Left lung (tissue), 10 donors: ENCODE data around the gene CKS1B. TPM values are rescaled to one million over a fixed set of nuclear protein-coding genes. Genes with fewer than 3 reads are reported as not detected.

Source experiments
- ATAC-seq: fragments of 200-7000 bp; cut with Tn5 transposase; one replicate; pipeline ENCODE4 v1.9.1; 2020; ENCODE audit warnings: moderate library complexity
- DNase-seq, 4 donors: peaks; one replicate each; pipeline ENCODE4 v3.0.0-alpha.2; 2013 to 2020
- H3K27ac ChIP-seq, 2 donors: fragments of 200-600 bp; sonication (generic) in 1 of 2; one replicate each; pipeline versions ENCODE4 v1.5.0 to v1.8.0; 2020 to 2021
- H3K27me3 ChIP-seq, 2 donors: fragments of 200-600 bp; sonication (generic) in 1 of 2; one replicate each; pipeline versions ENCODE4 v1.5.0 to v1.8.0; 2020 to 2021
- H3K36me3 ChIP-seq, 2 donors: fragments of 200-600 bp; sonication (generic) in 1 of 2; one replicate each; pipeline versions ENCODE4 v1.5.0 to v1.8.0; 2020 to 2021
- H3K4me1 ChIP-seq, 2 donors: fragments of 200-600 bp; one replicate each; pipeline ENCODE4 v1.8.0; 2021
- H3K4me3 ChIP-seq, 2 donors: fragments of 200-600 bp; sonication (generic) in 1 of 2; one replicate each; pipeline versions ENCODE4 v1.5.0 to v1.8.0; 2020 to 2021; ENCODE audit warnings: mild to moderate bottlenecking in 1 of 2
- H3K9me3 ChIP-seq, 2 donors: fragments of 200-600 bp; sonication (generic) in 1 of 2; one replicate each; pipeline versions ENCODE4 v1.5.0 to v1.8.0; 2020 to 2021
- intact Hi-C, 2 donors: fragments of 100-400 bp; cut with DNase I; formaldehyde crosslinking; loops; one replicate each; pipeline versions ENCODE4 v1.11.2 to v1.14.2; 2022
- polyA plus RNA-seq, 6 donors: library from polyadenylated mRNA; unstranded; fragments of 120-200 nt; gene quantifications; one replicate each; pipeline ENCODE4 v1.2.1, GENCODE V29; 2013; ENCODE audit not compliant: insufficient read length in 6 of 6
- total RNA-seq, 2 donors: library from RNA; stranded (reverse); fragmentation: NEBNext Ultra II Directional; extraction: Animal tissue kit (Norgen Biotek cat#: 25700); gene quantifications; one replicate each; pipeline ENCODE4 v1.2.1, GENCODE V29; 2021
- TF ChIP-seq, protein P1 (sequence below), 2 donors: fragments of 200-600 bp; sonication (generic) in 1 of 2; IDR thresholded peaks; one replicate each; pipeline versions ENCODE4 v1.5.0 to v1.8.0; 2021; ENCODE audit warnings: antibody characterized with exemption in 2 of 2
- donor health status: DM: no; HTN: yes; CAD: no.
- donor health status: DM: no; HTN: no; CAD: no.

The CKS1B gene
- total and polyA plus RNA-seq, 8 donors, result 29.7 to 141 (median 87.7) TPM

DNA sequence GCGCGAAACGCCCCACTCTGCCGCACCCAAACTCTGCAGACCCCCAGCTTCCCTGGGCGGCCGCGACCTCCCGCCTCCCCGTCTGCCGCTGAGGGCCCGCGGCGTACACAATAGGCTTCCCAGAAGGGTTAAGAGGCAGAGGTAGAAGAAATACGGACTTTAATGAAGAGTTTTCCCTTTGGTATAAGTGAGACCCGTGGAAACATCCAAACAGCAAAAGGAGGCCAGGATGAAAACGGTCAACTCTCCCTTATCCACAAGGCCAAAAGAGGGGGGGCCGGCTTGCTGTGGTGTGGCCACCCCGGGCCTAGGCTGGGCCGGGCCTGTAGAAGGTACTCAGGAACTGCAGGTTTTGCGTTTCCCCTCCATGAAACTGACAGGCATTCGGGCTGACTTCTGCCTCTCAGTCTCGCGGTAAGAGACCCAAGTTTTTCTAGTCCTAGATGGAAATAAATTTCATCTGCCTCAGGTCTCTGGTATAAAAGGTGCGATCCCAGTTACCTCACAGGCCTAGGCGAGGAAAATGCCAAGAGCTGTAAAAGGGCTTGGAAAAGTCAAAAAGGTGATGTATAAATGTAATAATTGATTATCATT lies 12.2 kb upstream of the CKS1B start:
- DNase-seq (no peak), ATAC-seq (peak; percentile 39)
- H3K36me3 ChIP-seq, result peaks cover 0 to 65% of the 10 kb centered on the region in 2 donors
- TF ChIP-seq, protein P1, sequence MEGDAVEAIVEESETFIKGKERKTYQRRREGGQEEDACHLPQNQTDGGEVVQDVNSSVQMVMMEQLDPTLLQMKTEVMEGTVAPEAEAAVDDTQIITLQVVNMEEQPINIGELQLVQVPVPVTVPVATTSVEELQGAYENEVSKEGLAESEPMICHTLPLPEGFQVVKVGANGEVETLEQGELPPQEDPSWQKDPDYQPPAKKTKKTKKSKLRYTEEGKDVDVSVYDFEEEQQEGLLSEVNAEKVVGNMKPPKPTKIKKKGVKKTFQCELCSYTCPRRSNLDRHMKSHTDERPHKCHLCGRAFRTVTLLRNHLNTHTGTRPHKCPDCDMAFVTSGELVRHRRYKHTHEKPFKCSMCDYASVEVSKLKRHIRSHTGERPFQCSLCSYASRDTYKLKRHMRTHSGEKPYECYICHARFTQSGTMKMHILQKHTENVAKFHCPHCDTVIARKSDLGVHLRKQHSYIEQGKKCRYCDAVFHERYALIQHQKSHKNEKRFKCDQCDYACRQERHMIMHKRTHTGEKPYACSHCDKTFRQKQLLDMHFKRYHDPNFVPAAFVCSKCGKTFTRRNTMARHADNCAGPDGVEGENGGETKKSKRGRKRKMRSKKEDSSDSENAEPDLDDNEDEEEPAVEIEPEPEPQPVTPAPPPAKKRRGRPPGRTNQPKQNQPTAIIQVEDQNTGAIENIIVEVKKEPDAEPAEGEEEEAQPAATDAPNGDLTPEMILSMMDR (IDR thresholded peaks at IDR 0.05), result no peak
- peaks cover 14 to 59% of the 10 kb centered on the region in 2 donors for H3K4me1 ChIP-seq
- peak overlapping the region; percentile 97 to 98 for H3K27ac ChIP-seq
- peak overlapping the region; percentile 79 to 90 for H3K4me3 ChIP-seq
- H3K9me3 ChIP-seq, result no peaks in the 10 kb centered on the region
- intact Hi-C loops, result no loop called here
- no peaks in the 10 kb centered on the region for H3K27me3 ChIP-seq

DNA sequence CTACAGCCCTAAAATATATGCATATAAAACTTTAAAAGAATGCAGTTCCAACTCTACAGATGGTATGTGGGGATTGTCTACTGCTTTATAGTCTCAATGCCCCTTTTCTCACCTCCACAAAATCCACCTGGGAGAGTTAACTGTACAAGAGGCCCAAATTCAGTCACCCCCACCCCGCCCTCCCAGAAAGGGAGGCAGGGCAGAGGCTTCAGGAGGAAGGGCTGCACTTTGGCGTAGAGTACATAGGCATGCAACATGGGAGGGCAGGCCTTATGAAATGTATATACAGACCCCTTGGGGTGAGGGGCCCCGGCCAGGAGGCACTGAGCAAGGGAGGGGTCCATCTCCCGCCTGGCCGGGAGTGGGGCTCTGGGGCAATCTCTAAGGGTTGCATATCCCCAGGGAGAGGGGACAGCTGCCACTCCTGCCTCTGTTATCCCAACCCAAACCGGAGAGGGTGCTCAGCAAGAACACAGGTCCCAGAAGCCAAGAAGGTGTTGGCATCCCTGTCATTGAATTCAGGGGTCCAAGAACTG lies 11.6 kb upstream of the CKS1B start:
- H3K4me3 ChIP-seq, result peak overlapping the region; percentile 79 to 90
- DNase-seq (no peak), ATAC-seq (no peak)
- intact Hi-C loops, result no loop called here
- peaks cover 14 to 59% of the 10 kb centered on the region in 2 donors for H3K4me1 ChIP-seq
- H3K9me3 ChIP-seq, result no peaks in the 10 kb centered on the region
- TF ChIP-seq, protein P1 (IDR thresholded peaks at IDR 0.05), result no peak
- H3K36me3 ChIP-seq, result peaks cover 0 to 71% of the 10 kb centered on the region in 2 donors
- H3K27ac ChIP-seq, result peak overlapping the region; percentile 97 to 98
- no peaks in the 10 kb centered on the region for H3K27me3 ChIP-seq

DNA sequence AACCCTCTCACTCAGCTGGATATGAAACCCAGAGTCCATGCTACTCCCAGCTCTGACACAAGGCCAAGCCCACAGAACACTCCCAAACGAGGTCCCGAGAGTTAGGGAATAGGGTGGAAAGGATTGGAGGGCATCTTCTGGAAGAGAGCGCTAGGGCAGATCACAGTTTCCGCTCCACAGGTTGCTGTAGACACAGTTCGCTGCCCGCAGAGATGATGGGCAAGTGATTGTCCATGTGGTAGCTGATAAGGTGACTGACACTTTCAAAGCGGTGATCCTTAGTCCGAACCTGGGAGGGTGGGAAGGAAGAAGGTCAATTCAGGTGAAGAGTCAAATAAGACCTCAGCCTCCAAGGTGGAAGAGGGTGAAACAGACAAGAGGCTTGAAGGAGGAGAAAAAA lies 10.8 kb upstream of the CKS1B start:
- TF ChIP-seq, protein P1 (IDR thresholded peaks at IDR 0.05), result no peak
- no peaks in the 10 kb centered on the region for H3K9me3 ChIP-seq
- H3K27ac ChIP-seq, result no peak overlapping the region
- H3K4me3 ChIP-seq, result no peak overlapping the region
- H3K27me3 ChIP-seq, result no peaks in the 10 kb centered on the region
- no peak for ATAC-seq
- no peak for DNase-seq
- peaks cover 0 to 70% of the 10 kb centered on the region in 2 donors for H3K36me3 ChIP-seq
- peaks cover 14 to 56% of the 10 kb centered on the region in 2 donors for H3K4me1 ChIP-seq
- intact Hi-C loops, result no loop called here

DNA sequence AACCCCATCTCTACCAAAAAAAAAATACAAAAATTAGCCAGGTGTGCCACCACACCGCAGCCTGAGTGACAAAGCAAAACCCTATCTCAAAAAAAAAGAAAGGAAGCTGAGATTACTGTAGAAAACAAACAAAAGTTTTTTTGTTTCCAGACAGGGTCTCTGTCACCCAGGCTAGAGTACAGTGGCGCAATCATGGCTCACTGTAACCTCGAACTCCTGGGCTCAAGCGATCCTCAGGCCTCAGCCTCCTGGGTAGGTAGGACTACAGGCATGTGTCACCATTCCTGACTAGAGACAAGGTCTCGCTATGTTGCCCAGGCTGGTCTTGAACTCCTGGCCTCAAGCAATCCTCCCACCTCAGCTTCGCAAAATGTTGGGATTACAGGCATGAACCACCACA lies 10.1 kb upstream of the CKS1B start:
- DNase-seq, result no peak
- no peaks in the 10 kb centered on the region for H3K9me3 ChIP-seq
- intact Hi-C loops, result no loop called here
- no peaks in the 10 kb centered on the region for H3K27me3 ChIP-seq
- ATAC-seq, result no peak
- H3K27ac ChIP-seq, result no peak overlapping the region
- H3K4me1 ChIP-seq, result peaks cover 21 to 62% of the 10 kb centered on the region in 2 donors
- H3K36me3 ChIP-seq, result peaks cover 0 to 70% of the 10 kb centered on the region in 2 donors
- TF ChIP-seq, protein P1 (IDR thresholded peaks at IDR 0.05), result no peak
- H3K4me3 ChIP-seq, result no peak overlapping the region

DNA sequence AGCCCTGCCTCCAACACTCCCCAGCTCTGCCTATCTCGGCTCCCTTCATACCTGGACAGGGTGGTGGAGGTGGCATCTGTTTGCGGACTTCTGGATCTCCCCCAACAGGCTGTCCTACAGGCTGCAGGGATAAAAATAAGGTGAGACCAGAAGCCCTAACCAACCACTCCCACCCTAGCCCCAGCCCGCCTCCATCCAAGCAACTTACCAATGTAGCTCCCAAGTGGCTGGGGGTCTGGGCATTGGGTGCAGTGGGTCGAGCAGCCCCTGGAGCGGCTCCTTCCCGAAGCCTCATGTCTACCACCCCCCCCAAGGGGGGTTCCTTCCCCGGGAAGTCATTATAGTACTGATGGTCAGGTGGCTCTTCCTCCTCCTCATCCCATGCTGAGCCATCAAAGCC lies 8.4 kb upstream of the CKS1B start:
- Histone ChIP-seq H3K27me3 (no peaks in the 10 kb centered on the region), H3K36me3 (peaks cover 0 to 67% of the 10 kb centered on the region in 2 donors), H3K4me3 (no peak overlapping the region), H3K9me3 (no peaks in the 10 kb centered on the region), H3K4me1 (peaks cover 28 to 68% of the 10 kb centered on the region in 2 donors), H3K27ac (no peak overlapping the region)
- TF ChIP-seq, protein P1 (IDR thresholded peaks at IDR 0.05), result no peak
- intact Hi-C loops, result no loop called here
- ATAC-seq (no peak), DNase-seq (no peak)
